ENCODE measurements around the gene MOGAT3. TPM values are rescaled to one million over a fixed set of nuclear protein-coding genes. Genes with fewer than 3 reads are reported as not detected.

MOGAT3 gene
- total RNA-seq, 1 experiment from 2014 or later = 0.81 TPM

DNA sequence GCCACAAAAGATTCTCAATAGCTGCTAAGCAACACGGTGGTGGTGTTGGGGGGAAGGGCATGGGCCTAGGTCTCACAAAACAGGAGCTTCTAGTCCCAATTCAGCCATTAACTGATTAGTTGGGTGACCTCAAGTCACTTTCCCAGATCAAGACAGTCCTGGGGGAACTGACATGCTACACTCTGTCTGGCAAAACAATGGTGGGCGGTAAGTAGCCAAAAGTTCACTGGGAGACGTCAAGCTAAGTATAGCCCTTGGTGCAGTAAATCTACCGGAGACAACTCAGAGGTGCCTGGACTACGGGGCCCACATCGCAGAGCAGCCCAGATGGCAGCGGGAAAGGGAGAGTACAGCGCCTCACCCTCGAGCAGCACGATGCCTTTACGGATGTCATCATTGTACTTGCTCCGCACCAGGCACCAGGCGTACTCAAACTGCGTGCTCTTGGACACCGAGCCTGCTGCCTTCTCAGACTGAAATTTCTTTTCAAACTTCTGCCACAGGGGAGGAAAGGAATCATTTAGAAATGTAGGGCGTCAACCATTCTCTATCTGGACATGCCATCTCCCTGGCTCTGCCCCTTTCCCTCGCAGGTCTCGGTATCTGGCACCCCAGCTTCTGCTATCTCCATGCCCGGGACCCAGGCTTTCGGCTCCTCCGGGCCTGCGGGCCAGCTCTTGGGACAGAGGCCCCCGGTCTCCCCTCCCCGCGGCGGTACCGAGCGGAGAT, 43.0 kb upstream of the MOGAT3 start:
- Mint-ChIP-seq H3K27ac (peak overlapping the region; percentile 49), H3K27me3 (ENCODE audit: low read depth) (no peaks in the 10 kb centered on the region), H3K4me1 (peaks cover 26% of the 10 kb centered on the region), H3K4me3 (peak overlapping the region; percentile 96), H3K36me3 (peaks cover 16% of the 10 kb centered on the region), H3K9me3 (no peaks in the 10 kb centered on the region)
- CTCF ChIA-PET = interaction anchor here (0.5 to 4.4 kb wide), 34 partner anchors 8 to 349 kb away, joined by 3 to 62 read pairs (median 5); partner anchors contain the start of genes PLOD3, VGF and ZNHIT1
- DNase-seq (ENCODE audit: low spot score) (no peak), ATAC-seq (no peak)
- TF ChIP-seq ZNF423 (CRISPR knock-in tag; IDR thresholded peaks at IDR 0.05) (no peak), ZNF396 (CRISPR knock-in tag; IDR thresholded peaks at IDR 0.05; ENCODE audit: borderline replicate concordance) (no peak), HMGXB4 (CRISPR knock-in tag; IDR thresholded peaks at IDR 0.05) (no peak; the same call in none of the 2 replicates), TEAD4 (CRISPR knock-in tag; IDR thresholded peaks at IDR 0.05) (no peak), FOXP4 (CRISPR knock-in tag; IDR thresholded peaks at IDR 0.05) (0 out of 2 replicates have a peak, but pooled peaks have one; percentile 67), ZNF416 (CRISPR knock-in tag; IDR thresholded peaks at IDR 0.05) (peak; percentile 84; the same call in 1 of the 2 replicates), CREB1 (CRISPR knock-in tag; IDR thresholded peaks at IDR 0.05) (no peak), AR (CRISPR knock-in tag; IDR thresholded peaks at IDR 0.05) (no peak), ETV6 (CRISPR knock-in tag; IDR thresholded peaks at IDR 0.05) (peak; percentile 57; the same call in 1 of the 2 replicates), GABPB1 (CRISPR knock-in tag; IDR thresholded peaks at IDR 0.05) (no peak), SMAD3 (CRISPR knock-in tag; IDR thresholded peaks at IDR 0.05; ENCODE audit: borderline replicate concordance) (no peak)
- TF ChIP-seq, protein P1, sequence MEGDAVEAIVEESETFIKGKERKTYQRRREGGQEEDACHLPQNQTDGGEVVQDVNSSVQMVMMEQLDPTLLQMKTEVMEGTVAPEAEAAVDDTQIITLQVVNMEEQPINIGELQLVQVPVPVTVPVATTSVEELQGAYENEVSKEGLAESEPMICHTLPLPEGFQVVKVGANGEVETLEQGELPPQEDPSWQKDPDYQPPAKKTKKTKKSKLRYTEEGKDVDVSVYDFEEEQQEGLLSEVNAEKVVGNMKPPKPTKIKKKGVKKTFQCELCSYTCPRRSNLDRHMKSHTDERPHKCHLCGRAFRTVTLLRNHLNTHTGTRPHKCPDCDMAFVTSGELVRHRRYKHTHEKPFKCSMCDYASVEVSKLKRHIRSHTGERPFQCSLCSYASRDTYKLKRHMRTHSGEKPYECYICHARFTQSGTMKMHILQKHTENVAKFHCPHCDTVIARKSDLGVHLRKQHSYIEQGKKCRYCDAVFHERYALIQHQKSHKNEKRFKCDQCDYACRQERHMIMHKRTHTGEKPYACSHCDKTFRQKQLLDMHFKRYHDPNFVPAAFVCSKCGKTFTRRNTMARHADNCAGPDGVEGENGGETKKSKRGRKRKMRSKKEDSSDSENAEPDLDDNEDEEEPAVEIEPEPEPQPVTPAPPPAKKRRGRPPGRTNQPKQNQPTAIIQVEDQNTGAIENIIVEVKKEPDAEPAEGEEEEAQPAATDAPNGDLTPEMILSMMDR (IDR thresholded peaks at IDR 0.05) = peak; percentile 91
- TF ChIP-seq, protein P2, sequence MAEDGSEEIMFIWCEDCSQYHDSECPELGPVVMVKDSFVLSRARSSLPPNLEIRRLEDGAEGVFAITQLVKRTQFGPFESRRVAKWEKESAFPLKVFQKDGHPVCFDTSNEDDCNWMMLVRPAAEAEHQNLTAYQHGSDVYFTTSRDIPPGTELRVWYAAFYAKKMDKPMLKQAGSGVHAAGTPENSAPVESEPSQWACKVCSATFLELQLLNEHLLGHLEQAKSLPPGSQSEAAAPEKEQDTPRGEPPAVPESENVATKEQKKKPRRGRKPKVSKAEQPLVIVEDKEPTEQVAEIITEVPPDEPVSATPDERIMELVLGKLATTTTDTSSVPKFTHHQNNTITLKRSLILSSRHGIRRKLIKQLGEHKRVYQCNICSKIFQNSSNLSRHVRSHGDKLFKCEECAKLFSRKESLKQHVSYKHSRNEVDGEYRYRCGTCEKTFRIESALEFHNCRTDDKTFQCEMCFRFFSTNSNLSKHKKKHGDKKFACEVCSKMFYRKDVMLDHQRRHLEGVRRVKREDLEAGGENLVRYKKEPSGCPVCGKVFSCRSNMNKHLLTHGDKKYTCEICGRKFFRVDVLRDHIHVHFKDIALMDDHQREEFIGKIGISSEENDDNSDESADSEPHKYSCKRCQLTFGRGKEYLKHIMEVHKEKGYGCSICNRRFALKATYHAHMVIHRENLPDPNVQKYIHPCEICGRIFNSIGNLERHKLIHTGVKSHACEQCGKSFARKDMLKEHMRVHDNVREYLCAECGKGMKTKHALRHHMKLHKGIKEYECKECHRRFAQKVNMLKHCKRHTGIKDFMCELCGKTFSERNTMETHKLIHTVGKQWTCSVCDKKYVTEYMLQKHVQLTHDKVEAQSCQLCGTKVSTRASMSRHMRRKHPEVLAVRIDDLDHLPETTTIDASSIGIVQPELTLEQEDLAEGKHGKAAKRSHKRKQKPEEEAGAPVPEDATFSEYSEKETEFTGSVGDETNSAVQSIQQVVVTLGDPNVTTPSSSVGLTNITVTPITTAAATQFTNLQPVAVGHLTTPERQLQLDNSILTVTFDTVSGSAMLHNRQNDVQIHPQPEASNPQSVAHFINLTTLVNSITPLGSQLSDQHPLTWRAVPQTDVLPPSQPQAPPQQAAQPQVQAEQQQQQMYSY (CRISPR knock-in tag; IDR thresholded peaks at IDR 0.05) = peak; percentile 39; the same call in 1 of the 2 replicates
- TF ChIP-seq, protein P3, sequence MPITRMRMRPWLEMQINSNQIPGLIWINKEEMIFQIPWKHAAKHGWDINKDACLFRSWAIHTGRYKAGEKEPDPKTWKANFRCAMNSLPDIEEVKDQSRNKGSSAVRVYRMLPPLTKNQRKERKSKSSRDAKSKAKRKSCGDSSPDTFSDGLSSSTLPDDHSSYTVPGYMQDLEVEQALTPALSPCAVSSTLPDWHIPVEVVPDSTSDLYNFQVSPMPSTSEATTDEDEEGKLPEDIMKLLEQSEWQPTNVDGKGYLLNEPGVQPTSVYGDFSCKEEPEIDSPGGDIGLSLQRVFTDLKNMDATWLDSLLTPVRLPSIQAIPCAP (CRISPR knock-in tag; IDR thresholded peaks at IDR 0.05) = peak; percentile 53; the same call in 1 of the 2 replicates
- POLR2A ChIA-PET = interaction anchor here (0.6 to 2.5 kb wide), 3 partner anchors 9 to 65 kb away, joined by 4 to 13 read pairs (median 10); partner anchors contain the start of gene ZNHIT1
